ENCODE results near the gene PARL.

DNA sequence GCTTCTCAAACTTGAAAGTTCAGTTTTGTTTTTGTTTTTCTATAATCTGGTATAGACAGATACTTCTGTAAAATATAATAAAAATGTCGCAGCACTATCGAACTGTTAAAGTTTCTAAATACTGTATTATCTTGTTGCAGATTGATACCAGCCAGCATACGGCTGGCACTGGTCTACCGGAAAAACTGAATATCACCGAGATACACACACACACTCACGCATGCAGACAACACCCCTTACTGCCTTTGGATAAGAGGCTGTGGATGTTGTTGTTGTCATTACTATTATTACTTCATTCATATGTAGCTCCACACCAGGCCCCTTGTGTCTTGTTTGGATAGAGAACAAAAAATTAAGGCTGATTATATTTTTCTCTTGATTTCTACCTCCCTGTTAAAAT lies 91.7 kb downstream of the PARL start:
- no peak for TF ChIP-seq PTRF (tag; IDR thresholded peaks at IDR 0.05)
- no peak for TF ChIP-seq POLR2AphosphoS2 (IDR thresholded peaks at IDR 0.05; ENCODE audit: low read length)
- TF ChIP-seq ZNF274 (IDR thresholded peaks at IDR 0.05; ENCODE audit: borderline replicate concordance, low read depth, low read length), result no peak
- no peak for TF ChIP-seq CTCF (IDR thresholded peaks at IDR 0.05 in 2 of 3, conservative IDR thresholded peaks at IDR 0.05 in 1 of 3; ENCODE audit: insufficient read depth in 2 of 3, low read depth in 1 of 3, low read length in 3 of 3)
- TF ChIP-seq NFE2 (IDR thresholded peaks at IDR 0.05; ENCODE audit: low read depth), result no peak
- TF ChIP-seq, protein P1, sequence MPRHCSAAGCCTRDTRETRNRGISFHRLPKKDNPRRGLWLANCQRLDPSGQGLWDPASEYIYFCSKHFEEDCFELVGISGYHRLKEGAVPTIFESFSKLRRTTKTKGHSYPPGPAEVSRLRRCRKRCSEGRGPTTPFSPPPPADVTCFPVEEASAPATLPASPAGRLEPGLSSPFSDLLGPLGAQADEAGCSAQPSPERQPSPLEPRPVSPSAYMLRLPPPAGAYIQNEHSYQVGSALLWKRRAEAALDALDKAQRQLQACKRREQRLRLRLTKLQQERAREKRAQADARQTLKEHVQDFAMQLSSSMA (CRISPR knock-in tag; IDR thresholded peaks at IDR 0.05), result no peak
- TF ChIP-seq ZBTB7A (IDR thresholded peaks at IDR 0.05; ENCODE audit: borderline replicate concordance, control insufficient read depth, low read depth, low read length), result no peak
- TF ChIP-seq ADNP (tag; IDR thresholded peaks at IDR 0.05), result no peak
- TF ChIP-seq BRF2 (IDR thresholded peaks at IDR 0.05; ENCODE audit: borderline replicate concordance, insufficient read depth, insufficient read length), result no peak
- no peak for TF ChIP-seq NFYB (IDR thresholded peaks at IDR 0.05; ENCODE audit: extremely low read depth, insufficient read length)
- no peak for TF ChIP-seq POLR2H (tag; IDR thresholded peaks at IDR 0.05; ENCODE audit: low read depth)
- TF ChIP-seq, protein P2, sequence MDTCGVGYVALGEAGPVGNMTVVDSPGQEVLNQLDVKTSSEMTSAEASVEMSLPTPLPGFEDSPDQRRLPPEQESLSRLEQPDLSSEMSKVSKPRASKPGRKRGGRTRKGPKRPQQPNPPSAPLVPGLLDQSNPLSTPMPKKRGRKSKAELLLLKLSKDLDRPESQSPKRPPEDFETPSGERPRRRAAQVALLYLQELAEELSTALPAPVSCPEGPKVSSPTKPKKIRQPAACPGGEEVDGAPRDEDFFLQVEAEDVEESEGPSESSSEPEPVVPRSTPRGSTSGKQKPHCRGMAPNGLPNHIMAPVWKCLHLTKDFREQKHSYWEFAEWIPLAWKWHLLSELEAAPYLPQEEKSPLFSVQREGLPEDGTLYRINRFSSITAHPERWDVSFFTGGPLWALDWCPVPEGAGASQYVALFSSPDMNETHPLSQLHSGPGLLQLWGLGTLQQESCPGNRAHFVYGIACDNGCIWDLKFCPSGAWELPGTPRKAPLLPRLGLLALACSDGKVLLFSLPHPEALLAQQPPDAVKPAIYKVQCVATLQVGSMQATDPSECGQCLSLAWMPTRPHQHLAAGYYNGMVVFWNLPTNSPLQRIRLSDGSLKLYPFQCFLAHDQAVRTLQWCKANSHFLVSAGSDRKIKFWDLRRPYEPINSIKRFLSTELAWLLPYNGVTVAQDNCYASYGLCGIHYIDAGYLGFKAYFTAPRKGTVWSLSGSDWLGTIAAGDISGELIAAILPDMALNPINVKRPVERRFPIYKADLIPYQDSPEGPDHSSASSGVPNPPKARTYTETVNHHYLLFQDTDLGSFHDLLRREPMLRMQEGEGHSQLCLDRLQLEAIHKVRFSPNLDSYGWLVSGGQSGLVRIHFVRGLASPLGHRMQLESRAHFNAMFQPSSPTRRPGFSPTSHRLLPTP (IDR thresholded peaks at IDR 0.05; ENCODE audit: borderline replicate concordance, extremely low read depth, insufficient read length), result no peak
